ENCODE measurements around the gene POLR2B. TPM values are rescaled to one million over a fixed set of nuclear protein-coding genes. Genes with fewer than 3 reads are reported as not detected.
A peak's percentile ranks its signal among the peaks of the same experiment; 100 is the strongest.

Gene POLR2B
- total and polyA plus RNA-seq, 2 of the 8 experiments (the other 6 are each of a cell fraction or from before 2014, with no cell fraction given) = 59.3 to 115 TPM

GRCh38 chr4:56977321-56978012 lies 1.2 kb upstream of the POLR2B start, which contains the start of gene NOA1 (continued):
- TF ChIP-seq GABPA (IDR thresholded peaks at IDR 0.05; ENCODE audit: borderline replicate concordance, insufficient read depth, low read length) (no peak), NANOG (IDR thresholded peaks at IDR 0.05; ENCODE audit: insufficient read depth, low read depth, low read length, poor library complexity, severe bottlenecking) (no peak), E2F6 (IDR thresholded peaks at IDR 0.05) (no peak), EP300 (IDR thresholded peaks at IDR 0.05; ENCODE audit: borderline replicate concordance in 1 of 2, low read depth in 2 of 2, low read length in 2 of 2) (no peak), GTF2F1 (IDR thresholded peaks at IDR 0.05; ENCODE audit: borderline replicate concordance, low read depth, low read length) (no peak), SP2 (IDR thresholded peaks at IDR 0.05; ENCODE audit: low read length) (no peak), PHF8 (conservative IDR thresholded peaks at IDR 0.05; ENCODE audit: low read depth, low read length) (peak; percentile 46; the same call in 1 of the 2 replicates), POLR2A (IDR thresholded peaks at IDR 0.05; ENCODE audit: control extremely low read depth in 1 of 2, low read depth in 2 of 2, low read length in 2 of 2) (peak in 1 of 2 experiments; percentile 87; a peak in 2 of 3 replicates), YY1 (IDR thresholded peaks at IDR 0.05; ENCODE audit: low read depth, low read length) (no peak), SAP30 (IDR thresholded peaks at IDR 0.05; ENCODE audit: insufficient read depth, insufficient replicate concordance, low read length) (peak; percentile 83), RXRA (IDR thresholded peaks at IDR 0.05; ENCODE audit: insufficient read depth, low read depth, low read length) (no peak), HDAC2 (IDR thresholded peaks at IDR 0.05; ENCODE audit: borderline replicate concordance in 1 of 2, low read depth in 2 of 2, low read length in 2 of 2) (no peak; a peak in 1 of 4 replicates), MAX (IDR thresholded peaks at IDR 0.05) (peak; percentile 33; the same call in 1 of the 2 replicates), ATF2 (IDR thresholded peaks at IDR 0.05; ENCODE audit: low read length) (no peak), EZH2 (IDR thresholded peaks at IDR 0.05; ENCODE audit: low read depth, low read length, severe bottlenecking) (no peak), ASH2L (IDR thresholded peaks at IDR 0.05; ENCODE audit: low read length) (peak; percentile 8), RNF2 (IDR thresholded peaks at IDR 0.05; ENCODE audit: borderline replicate concordance, low read depth, low read length, missing control alignments, poor library complexity, severe bottlenecking) (no peak), SIRT6 (IDR thresholded peaks at IDR 0.05; ENCODE audit: low read length) (no peak)
- TF ChIP-seq, protein P1, sequence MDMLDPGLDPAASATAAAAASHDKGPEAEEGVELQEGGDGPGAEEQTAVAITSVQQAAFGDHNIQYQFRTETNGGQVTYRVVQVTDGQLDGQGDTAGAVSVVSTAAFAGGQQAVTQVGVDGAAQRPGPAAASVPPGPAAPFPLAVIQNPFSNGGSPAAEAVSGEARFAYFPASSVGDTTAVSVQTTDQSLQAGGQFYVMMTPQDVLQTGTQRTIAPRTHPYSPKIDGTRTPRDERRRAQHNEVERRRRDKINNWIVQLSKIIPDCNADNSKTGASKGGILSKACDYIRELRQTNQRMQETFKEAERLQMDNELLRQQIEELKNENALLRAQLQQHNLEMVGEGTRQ (IDR thresholded peaks at IDR 0.05; ENCODE audit: low read length) = no peak
